T-helper 1 cell (primary cell): ENCODE results near the gene NCCRP1.

Experiments used
- DNase-seq, 5 donors: peaks; one replicate each; pipeline ENCODE4 v3.0.0-alpha.2; 2012 to 2020

The NCCRP1 gene

DNA sequence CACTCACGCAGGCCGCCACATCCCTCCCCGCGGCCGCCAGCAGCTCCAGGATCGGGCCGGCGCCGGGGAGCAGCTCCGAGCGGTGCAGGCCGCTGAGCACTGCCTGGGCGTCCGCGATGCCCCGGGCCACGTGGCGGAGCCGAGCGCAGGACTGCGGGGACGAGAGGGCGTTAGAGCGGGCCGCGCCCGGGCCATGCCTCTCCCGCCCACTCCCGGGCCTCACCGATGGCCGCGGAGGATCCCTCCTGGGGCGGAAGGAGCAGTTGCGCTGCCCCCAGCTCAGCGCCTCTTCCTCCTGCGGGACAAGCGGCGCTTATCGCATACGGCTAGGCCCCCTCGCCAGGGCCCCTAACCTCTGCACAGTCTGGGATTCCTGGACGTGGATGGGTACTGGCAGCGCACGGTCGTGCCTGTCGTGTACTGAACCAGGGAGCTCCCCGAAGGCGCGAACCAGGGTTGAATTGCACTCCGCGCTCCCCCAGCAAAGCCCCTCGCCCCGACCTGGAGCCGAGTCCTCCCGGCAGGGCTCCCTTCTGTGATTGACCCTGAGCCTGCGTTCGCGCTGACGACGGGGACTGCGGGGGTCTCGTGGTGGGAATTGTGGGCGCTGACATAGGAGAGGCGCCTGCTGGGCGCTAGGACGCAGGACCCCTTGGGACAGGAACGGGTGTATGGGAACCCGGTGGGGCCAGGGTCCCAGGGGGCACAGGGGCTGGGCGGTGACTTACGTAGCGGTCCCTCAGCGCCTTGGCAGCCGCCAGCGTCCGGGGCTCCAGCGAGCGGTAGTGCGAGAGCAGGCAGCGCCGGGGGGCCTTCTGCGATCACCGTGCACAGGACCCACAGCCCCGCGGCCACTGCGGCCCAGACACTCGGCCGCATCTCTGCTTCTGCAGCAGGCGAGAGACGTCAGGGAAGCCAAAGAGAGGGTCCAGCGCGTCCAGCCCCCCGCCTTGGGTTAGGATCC lies 51.2 kb downstream of the NCCRP1 start:
- no peak for DNase-seq

DNA sequence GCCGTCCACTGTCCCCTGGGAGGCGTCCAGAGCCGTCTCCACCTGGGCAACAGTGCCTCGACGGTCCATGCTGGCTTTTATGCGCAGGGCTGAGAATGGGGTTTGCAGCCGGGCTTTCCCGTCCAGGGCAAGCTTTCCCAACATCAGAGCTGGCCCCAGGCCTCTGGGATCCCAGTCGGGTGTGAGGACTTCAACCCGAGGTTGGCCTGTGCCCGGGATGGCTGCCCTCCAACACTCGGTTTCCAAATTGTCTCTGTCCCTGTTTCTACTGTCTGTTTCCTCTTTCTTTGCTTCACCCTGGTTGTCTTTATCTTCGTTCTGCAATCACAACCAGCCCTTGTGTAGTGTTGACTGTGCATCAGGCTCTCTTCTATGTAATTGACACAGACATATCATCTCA lies 52.0 kb downstream of the NCCRP1 start, which contains the start of gene IFNL4:
Gene IFNL4, minus strand, starts transcription at position 51 of the 400 bp plus-strand sequence.
- DNase-seq = no peak

DNA sequence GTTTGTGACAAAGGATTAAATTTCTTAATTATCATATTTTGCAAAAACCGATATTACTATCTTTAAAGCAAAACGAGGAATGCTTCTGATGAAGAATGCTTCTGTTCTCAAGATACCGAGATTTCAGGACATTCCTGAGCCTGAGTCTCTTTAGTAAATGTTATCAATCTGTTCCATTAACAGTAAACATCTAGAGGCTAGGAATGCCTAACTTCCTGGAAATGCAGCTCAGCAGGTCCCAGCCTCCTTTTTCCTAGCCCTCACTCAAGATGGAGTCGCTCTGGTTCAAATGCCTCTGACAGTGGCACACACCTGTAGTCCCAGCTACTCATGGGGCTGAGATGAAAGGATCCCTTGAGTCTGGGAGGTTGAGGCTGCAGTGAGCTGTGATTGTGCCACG lies 54.3 kb downstream of the NCCRP1 start:
- DNase-seq = no peak
